Cardiac septum (tissue), 1 donor: Measurements from ENCODE around the gene SIVA1. TPM values are rescaled to one million over a fixed set of nuclear protein-coding genes. Genes with fewer than 3 reads are reported as not detected.

Experiments
- DNase-seq: peaks from one replicate; pipeline ENCODE4 v3.0.0-alpha.2; 2020; ENCODE audit warnings: low spot score
- intact Hi-C: fragments of 100-400 bp; cut with DNase I; formaldehyde crosslinking; loops from one replicate; pipeline ENCODE4 v1.14.0; 2022
- total RNA-seq: library from RNA; stranded (reverse); fragmentation: NEBNext Ultra II Directional; extraction: Animal tissue kit (Norgen Biotek cat#: 25700); gene quantifications from one replicate; pipeline ENCODE4 v1.2.1, GENCODE V29; 2021
- donor health status: DM: no; HTN: no; CAD: no.

Gene SIVA1
- total RNA-seq, 1 donor from 2014 or later = 50.9 TPM

DNA sequence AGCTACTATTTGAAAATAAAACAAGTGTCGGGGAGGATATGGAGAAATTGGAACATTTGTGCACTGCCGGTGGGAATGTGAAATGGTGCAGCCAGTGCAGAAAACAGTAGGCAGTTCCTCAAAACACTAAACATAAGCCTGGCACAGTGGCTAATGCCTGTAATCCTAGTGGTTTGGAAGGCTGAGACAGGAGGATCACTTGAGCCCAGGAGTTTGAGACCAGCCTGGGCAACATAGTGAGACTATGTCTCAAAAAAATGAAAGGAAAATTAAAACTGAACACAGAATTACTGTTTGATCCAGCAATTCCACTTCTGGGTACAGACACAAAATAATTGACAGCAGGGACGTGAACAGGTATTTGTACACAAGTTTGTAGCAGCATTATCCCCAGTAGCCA lies 12.6 kb downstream of the SIVA1 start:
- no peak for DNase-seq
- intact Hi-C loops = loop anchor here (10.0 kb wide), 1 partner anchor 279 kb away; no protein-coding TSS in a partner anchor

DNA sequence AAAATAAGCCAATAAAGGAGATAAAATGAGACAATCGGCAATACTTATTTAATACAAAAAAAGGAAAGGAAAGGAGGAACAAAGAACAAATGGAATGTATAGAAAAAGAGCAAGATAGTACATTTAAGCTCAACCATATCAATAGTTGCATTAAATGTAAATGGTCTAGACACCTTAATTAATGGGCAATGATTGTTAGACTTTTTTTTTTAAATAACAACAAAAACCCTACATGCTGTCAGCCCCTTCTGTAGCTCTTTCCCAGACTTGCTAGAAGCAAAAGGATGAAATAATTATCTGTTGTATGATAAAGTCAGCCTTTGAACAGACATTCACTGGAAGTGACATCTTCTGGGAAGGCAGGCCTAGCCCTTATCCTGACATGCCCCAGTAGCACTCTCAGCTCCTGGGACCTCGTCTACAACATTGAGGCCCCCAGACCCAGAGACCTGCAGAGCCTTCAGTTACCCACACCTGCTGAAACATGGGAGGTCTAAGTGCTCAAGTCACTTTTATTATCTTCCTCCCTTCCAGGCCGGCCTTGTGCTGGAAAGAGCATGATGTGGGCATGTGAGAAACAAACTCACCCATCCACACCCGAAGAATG lies 13.4 kb downstream of the SIVA1 start:
- no peak for DNase-seq
- intact Hi-C loops = loop anchor here (10.0 kb wide), 1 partner anchor 278 kb away; no protein-coding TSS in a partner anchor

DNA sequence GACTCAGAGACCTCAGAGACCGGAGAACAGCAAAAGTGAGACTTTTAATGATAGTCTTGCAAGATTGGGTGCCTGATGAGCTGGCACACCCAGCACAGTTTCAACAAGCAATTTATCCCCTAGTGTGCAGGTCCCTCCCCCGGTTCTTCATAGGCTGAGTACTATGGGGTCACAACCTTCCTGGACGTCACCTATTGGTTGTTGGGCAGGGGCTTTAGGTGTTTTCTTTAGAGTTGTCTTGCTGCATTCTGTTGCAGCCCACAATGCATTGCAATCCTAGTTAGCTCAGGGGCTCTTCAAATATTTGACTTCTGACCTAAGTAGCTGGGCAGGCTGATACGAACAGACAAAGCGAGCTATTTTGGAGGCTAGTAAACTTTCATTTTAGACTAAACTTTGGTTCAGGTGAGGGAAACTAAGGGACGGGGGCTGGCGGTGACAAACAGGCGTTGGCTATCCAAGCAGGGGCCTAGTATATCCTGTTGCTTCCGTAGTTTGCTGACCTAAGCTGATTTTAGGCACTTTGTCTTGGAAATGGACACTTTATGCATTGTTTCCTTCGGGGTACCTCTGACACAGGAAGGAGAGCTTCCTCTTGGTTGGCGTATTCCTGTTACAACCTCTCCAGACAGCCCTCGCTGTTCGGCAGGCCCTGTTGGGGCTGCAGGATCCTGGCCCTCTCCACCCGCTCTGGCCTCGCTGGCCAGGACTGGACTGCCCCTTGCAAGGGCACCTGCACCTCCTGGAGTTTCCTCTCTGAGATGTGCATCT lies 14.1 kb downstream of the SIVA1 start:
- DNase-seq = no peak

DNA sequence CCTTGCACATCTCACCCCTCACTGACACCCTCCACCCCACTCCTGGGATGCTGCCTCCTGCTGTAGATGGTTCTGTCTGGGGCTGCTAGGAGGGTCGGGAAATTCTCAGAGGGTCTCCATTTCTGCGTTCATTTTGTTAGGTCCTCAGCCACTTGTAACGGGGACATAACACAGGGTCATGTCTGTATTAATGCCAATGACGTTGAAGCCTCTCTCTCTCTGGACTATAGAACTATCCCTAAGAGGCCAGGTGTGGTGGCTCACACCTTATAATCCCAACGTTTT lies 14.6 kb downstream of the SIVA1 start:
- intact Hi-C loops = loop anchor here (10.0 kb wide), 1 partner anchor 277 kb away; no protein-coding TSS in a partner anchor
- no peak for DNase-seq

More for the DNA sequence above, 14.1 kb downstream of the SIVA1 start:
- intact Hi-C loops = loop anchor here (10.0 kb wide), 1 partner anchor 278 kb away; no protein-coding TSS in a partner anchor

DNA sequence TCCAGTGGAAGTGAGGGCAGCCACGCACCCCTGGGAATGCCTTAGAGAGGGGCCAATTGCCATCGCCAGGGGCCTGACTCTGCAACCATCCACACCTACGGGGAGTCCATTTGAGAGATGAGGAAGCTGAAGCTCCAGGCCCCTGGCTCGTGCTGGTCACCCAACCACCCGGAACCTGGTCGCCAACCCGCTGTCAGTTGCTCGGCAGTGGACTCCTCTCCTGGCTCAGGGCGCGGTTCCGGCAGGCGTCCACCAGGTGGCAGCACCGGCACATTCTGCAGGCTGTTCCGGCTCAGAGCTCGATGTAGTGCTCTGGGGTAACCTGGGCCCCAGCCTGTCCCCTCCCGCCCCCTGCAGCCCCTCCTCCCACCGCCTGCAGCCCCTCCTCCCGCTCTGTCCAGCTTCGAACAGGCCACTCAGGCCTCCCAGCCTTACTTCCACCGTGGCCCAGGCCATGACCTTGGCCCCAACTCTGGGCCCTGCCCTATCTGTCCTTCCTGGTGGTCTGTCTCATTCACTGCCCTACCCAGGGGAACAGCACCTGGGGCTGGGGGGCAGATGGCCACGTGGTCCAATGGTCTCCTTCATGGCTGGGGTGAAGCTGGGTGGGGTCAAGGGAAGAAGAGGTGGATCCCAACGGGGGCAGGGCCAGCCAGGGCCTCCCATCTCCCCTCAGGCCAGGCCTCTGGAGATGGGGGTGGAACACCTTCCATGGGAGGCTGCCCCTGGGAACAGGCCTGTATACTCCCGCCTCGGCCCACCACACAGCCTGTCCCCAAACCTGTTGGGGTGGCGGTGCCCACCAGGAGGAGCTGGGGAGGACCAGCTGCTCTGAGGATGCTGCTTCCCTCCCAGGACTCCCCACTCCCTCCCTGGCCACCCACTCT lies 15.7 kb downstream of the SIVA1 start:
- peak; percentile 95 for DNase-seq

DNA sequence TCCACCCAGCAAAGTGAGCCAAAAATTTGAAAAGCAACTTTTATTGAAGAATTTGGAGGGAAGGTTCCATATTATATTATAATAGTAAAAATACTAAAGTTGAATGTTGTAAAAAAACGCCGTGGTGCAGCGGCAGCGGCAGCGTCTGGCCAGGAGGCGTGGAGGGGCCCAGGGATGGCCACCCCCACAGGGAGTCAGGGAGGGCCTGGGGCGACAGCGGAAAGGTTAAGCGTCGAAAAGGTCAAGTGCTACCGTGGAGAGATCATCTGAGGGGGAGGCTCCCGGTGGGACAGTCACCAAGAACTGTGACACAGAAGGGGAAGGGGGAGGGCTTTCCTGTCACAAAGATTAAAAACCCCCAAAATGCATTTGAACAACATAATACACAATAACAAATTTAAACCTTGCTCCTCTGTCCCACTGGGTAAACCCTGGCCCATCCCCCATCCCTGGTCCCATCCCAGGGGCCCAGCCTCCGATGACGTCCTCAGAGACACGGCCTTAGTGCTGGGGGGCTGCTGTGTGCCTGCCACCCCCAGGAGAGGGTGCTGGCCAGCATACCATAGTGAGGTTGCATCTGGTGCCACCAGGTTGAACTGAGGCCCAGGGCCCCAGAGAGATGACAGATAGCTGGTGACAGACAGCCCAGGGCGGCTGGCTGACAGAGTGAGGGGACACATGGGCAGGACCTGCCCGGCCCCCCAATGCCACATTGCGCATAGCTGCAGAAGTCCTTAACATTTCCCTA lies 16.6 kb downstream of the SIVA1 start:
- no peak for DNase-seq
- intact Hi-C loops = loop anchor here (10.0 kb wide), 1 partner anchor 275 kb away; no protein-coding TSS in a partner anchor

More for the DNA sequence above, 15.7 kb downstream of the SIVA1 start:
- intact Hi-C loops = loop anchor here (1.0 to 10.0 kb wide), 2 partner anchors 58 to 276 kb away; no protein-coding TSS in a partner anchor

DNA sequence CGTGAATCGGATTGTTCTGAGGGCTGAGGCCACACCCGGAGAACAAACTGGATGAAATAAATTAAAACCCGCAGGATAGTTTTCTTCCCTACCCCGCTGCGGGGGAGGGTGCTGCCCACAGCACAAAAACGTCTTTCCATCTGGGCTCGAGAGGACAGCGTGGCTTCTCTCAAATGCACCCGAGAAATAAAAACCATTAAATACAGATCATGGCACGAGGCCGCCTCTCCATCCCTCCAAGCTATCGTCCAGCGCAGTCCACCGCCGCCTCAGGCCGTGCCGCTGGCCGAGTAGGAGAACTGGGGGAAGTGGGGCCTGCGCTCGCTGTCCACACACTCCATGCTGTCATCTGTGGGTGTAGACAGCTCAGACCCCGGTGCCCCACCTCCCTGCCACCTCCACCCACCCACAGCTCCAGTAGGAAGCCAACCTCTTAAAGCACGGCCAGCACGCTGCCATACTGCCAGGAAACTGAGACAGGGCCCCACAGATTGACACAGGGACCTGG lies 17.2 kb downstream of the SIVA1 start:
- DNase-seq = no peak
- intact Hi-C loops = no loop called here

DNA sequence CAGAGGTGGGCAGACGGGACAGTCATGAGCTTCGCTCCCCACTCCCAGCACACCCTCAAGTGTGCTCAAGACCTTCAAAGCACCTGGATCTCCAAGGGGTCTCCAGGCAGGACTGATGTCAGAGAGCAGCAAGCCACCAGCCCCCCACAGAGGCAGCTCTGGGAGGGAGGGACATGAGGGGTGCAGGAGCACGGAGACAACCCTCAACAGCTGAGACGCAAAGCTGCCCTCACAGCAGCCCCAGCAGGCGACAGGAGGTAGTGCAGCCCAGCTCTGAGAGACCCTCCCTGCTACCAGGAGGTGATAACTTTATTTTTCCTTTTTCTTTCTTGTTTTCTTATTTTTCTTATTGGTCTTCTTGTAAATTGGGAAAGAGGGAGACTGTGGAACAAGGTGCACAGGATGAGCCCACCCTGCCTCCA lies 17.9 kb downstream of the SIVA1 start:
- no peak for DNase-seq

DNA sequence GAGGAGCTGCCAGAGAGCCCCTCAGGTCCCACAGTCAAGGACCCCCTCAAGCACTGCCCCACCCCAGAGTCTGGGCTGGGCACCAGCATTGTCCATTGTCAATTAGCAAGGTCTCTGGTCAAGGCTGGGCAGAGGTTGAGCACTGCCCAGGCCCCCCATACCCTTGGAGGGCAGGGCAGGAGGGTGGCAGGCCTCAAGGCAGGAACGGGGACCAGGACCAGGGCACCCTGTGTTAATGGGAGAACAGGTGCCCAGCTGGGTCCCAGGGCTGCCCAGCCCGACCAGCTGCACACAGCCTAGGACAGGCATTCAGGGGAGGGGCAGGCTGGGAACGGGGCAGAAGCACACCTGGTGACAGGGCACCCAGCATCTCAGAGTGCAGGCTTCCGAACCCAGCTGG lies 18.4 kb downstream of the SIVA1 start:
- no peak for DNase-seq
- intact Hi-C loops = no loop called here

More for the DNA sequence above, 17.9 kb downstream of the SIVA1 start:
- intact Hi-C loops = no loop called here

DNA sequence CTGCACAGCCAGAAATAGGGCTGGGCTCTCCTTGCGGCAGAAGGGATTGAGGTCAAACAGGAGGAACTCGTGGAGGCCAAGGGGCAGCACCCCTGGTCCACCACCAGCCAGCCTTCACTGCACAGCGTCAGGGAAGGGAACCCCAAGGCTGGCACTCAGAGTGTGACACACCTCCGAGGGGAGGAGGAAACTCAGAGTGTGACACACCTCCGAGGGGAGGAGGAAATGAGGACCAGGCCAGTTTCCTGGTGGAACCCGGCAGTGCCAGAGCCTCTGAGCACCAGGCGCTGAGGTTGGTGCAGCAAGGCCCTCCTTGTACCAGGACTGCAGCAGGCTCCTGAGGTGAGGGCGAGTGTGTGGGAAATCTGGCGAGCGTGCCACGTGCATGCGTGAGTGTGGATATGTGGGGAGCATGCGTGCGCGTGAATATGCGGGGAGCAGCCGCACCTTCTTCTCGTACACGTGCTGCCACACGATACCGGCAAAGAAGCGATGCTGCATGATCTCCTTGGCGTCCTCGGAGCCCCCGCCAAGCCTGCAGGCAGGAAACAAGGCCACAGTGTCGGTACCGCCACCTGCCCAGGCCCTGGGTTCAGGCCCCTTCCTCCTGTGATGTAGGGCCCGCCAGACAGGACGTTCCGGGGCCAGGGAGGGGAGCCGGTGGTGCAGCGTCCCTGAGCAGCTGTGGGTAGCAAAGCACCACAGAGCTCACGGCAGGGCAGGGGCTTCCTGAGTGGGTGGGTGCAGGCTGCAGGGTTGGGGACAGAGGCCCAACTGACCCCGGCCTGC lies 19.2 kb downstream of the SIVA1 start:
- intact Hi-C loops = no loop called here
- DNase-seq = no peak

DNA sequence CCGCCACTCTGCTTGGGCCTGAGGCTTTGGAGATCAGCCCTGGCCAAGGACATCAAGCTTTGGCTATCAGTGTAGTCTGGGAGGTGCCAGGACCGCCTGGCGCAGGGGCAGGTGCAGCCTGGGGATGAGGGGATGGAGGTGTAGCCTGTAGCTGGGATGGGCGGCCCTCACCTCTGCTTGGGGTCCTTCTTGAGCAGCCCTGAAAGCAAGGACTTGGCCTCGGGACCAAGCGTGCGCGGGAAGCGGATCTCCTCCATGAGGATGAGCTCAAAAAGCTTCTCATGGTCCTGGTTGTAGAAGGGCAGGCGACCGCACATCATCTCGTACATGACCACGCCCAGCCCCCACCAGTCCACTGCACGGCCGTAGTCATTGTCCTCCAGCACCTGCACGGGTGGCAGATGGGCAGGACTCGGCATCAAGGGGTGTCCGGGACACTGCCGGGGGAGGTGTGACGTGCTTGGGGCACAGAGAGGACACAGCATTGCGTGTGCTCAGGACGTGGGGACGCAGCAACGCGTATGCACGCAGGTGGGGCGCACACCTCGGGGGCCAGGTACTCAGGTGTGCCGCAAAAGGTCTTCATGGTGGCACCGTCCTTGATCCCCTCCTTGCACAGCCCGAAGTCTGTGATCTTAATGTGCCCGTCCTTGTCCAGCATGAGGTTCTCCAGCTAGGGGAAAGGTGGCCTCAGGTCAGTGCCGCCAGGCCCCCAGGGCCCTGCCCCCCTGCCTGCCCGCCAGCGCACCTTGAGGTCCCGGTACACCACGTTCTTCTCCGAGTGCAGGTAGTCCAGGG lies 20.0 kb downstream of the SIVA1 start:
- intact Hi-C loops = no loop called here

DNA sequence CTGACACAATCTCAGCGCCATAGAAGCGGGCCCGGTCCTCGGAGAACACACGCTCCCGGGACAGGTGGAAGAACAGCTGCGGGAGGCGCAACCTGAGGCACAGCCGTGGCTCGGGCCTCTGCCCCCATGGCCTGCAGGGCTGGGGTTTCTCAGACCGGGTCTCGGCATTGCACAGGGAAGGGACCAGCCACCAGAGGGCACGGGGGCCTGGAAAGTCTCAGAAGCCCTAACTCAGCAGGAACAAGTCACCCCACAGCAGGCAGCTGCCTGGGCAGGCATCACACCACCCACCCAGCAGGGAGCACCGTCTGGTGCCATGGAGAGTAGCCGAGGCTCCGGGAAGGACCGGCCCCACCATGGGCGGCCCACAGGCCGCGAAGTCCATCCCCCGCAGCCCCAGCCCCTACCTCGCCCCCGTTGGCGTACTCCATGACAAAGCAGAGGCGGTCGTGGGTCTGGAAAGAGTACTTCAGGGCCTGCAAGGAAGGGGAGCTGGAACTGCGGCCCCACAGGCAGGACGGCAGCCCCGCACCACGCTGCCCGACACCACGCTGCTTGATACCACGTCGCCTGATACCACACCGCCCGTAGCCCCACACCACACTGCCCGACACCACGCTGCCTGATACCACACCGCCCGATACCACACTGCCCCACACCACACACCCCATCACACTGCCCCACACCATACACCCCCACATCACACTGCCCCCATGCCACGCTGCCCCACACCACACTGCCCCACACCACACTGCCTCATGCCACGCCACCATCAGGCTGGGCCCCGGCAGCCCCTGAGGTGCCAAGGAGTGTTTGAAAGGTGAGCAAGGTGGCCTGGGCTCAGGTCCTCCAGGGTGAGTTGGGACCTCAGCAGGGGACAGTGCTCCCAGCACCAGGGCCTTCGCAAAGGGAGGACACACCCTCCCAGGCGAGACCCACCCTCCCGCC lies 20.8 kb downstream of the SIVA1 start:
- DNase-seq = no peak
- intact Hi-C loops = no loop called here

More for the DNA sequence above, 20.0 kb downstream of the SIVA1 start:
- no peak for DNase-seq

DNA sequence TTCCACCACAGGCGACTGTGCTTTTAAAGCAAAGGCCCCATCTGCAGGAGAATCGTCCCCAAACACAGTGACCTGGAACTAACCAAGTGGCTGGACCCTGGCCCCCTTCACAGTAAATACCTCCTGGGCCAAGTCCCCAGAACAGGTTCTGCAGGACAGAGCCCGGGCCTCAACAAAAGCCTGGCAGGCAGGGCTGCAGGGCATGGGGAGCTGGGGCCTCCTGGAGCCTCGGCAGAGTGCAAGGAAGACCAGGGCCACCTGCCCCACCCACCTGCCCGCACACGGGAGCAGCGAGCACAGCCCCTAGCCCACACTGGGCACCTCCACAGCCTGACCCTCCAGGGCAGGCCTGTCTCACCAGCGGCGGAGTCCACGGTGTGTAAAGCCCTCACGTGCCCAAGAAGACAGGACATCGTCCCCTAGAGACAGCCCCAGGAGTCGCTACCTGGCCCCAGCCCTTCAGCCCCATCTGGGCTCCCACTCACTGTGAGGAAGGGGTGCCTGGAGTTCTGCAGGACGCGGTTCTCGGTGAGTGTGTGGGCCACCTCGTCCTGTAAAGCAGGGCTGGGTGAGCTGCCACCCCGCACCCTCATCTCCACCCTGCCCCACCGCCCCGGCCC lies 21.6 kb downstream of the SIVA1 start:
- intact Hi-C loops = no loop called here
- no peak for DNase-seq

DNA sequence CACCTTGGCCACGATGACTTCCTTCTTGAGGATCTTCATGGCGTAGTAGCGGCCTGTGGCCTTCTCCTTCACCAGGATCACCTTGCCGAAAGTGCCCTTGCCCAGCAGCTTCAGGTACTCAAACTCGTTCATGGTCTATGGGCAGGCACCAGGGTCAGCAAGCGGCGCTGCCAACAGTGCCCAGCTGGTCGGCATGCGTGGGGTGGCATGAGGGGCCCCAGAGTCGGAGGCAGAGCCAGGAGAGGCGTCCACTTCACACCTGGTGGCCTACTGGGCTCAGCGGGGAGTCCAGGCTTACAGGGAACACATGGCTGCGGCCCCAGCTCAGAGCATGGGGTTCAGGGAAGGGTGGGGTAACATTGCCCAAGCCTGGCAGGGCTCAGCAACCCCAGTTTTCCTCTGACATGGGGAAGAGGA lies 22.1 kb downstream of the SIVA1 start:
- intact Hi-C loops = no loop called here
- DNase-seq = no peak

DNA sequence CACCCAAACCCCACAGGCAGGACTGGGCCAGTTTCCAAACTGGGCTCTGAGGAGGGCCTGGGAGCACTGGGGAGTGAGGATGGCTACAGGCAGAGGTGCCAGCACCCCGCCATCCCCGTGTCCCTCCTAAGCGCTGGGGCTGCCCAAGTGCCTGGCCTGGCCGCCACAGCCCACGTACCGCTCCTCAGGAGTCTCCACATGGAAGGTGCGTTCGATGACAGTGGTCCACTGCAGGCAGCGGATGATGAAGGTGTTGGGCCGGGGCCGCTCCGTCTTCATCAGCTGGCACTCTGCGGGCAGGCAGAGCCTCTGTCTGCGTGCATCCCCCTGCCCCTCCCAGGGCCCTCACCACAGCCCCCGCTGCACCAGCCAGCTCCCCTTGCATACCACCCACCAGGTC lies 23.5 kb downstream of the SIVA1 start:
- DNase-seq = no peak
- intact Hi-C loops = no loop called here
